Endothelial cell of umbilical vein (primary cell): Measurements from ENCODE around the gene INPP1.

ENCODE experiments used
- EZH2 ChIP-seq: IDR thresholded peaks from 2 replicates; pipeline ENCODE4 v1.6.1; 2012; ENCODE audit warnings: borderline replicate concordance, low read depth, mild to moderate bottlenecking, moderate library complexity, low read length, inconsistent platforms; ENCODE audit not compliant: severe bottlenecking
- FOS ChIP-seq: IDR thresholded peaks from 2 replicates; pipeline ENCODE4 v1.6.1; 2011; ENCODE audit warnings: mild to moderate bottlenecking, low read length, moderate library complexity, borderline replicate concordance; ENCODE audit not compliant: insufficient read depth
- GATA2 ChIP-seq: IDR thresholded peaks from 2 replicates; pipeline ENCODE4 v1.7.0; 2011; ENCODE audit warnings: low read depth, mild to moderate bottlenecking, moderate library complexity, mixed read lengths, low read length; ENCODE audit not compliant: insufficient read length, insufficient read depth
- JUN ChIP-seq: IDR thresholded peaks from 2 replicates; pipeline ENCODE4 v1.6.1; 2011; ENCODE audit warnings: borderline replicate concordance, low read depth; ENCODE audit not compliant: insufficient read length, insufficient read depth
- MYC ChIP-seq: IDR thresholded peaks from one replicate; pipeline ENCODE4 v1.6.1; 2011; ENCODE audit warnings: mild to moderate bottlenecking, low read depth, low read length
- POLR2A ChIP-seq: IDR thresholded peaks from 2 replicates; pipeline ENCODE4 v1.6.1; 2012; ENCODE audit warnings: low read depth, mild to moderate bottlenecking, control low read depth, low read length
- POLR2AphosphoS5 ChIP-seq: IDR thresholded peaks from 2 replicates; pipeline ENCODE4 v1.6.1; 2012; ENCODE audit warnings: low read depth, mild to moderate bottlenecking, control low read depth, low read length, moderate library complexity; ENCODE audit not compliant: insufficient read depth
- TF ChIP-seq, protein P1 (sequence below), 2 donors: IDR thresholded peaks; 1 replicate in 1 of 2; 2 replicates in 1 of 2; pipeline ENCODE4 v1.5.1; 2011; ENCODE audit warnings: low read length in 2 of 2, mild to moderate bottlenecking in 2 of 2, moderate library complexity in 2 of 2, control low read depth in 1 of 2, inconsistent platforms in 1 of 2, low read depth in 1 of 2; ENCODE audit not compliant: insufficient read depth in 1 of 2; ENCODE audit errors: extremely low read depth in 1 of 2
- TF ChIP-seq, protein P2 (sequence below): IDR thresholded peaks from 2 replicates; pipeline ENCODE4 v1.6.1; 2011; ENCODE audit not compliant: insufficient read depth, insufficient read length

DNA sequence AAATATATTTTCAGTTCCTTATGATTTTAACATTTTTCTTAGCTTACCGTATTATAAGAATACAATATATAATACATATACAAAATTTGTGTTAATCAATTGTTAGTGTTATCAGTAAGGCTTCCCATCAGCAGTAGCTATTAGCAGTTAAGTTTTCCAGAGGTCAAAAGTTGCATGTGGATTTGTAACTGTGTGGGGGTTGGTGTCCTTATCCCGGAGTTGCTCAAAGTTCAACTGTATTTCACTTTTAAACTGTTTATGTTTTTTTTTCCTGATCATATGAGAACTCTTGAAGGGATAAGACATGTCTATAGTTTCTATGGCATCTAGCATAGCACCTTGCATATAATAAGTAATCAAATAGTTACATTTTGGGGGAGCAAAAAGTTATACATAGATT lies 52.9 kb downstream of the INPP1 start:
- TF ChIP-seq, protein P1, sequence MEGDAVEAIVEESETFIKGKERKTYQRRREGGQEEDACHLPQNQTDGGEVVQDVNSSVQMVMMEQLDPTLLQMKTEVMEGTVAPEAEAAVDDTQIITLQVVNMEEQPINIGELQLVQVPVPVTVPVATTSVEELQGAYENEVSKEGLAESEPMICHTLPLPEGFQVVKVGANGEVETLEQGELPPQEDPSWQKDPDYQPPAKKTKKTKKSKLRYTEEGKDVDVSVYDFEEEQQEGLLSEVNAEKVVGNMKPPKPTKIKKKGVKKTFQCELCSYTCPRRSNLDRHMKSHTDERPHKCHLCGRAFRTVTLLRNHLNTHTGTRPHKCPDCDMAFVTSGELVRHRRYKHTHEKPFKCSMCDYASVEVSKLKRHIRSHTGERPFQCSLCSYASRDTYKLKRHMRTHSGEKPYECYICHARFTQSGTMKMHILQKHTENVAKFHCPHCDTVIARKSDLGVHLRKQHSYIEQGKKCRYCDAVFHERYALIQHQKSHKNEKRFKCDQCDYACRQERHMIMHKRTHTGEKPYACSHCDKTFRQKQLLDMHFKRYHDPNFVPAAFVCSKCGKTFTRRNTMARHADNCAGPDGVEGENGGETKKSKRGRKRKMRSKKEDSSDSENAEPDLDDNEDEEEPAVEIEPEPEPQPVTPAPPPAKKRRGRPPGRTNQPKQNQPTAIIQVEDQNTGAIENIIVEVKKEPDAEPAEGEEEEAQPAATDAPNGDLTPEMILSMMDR (IDR thresholded peaks at IDR 0.05; ENCODE audit: extremely low read depth in 1 of 2, insufficient read depth in 1 of 2, low read depth in 1 of 2, low read length in 2 of 2): no peak
- TF ChIP-seq POLR2AphosphoS5 (no peak), EZH2 (no peak), POLR2A (no peak), JUN (no peak), MYC (no peak), FOS (no peak), GATA2 (no peak)
- TF ChIP-seq, protein P2, sequence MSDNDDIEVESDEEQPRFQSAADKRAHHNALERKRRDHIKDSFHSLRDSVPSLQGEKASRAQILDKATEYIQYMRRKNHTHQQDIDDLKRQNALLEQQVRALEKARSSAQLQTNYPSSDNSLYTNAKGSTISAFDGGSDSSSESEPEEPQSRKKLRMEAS: no peak
